ENCODE data around the gene OR4D9.
"Not testable (repeated sequence)": the region's sequence is repeated elsewhere in the genome, so short reads cannot be mapped to it uniquely, and the experiment has no call there.

OR4D9 gene

GRCh38 chr11:59510941-59511589 lies at the start of gene OR4D9:
Gene OR4D9, plus strand, starts transcription at chr11:59511539. Its CDS starts 3,374 bp downstream, at chr11:59514913.
- DNase-seq = no peak

- peak; percentile 2 for DNase-seq
Observed at GRCh38 chr11:59463190-59463641, 48.1 kb upstream of the OR4D9 start.

GRCh38 chr11:59473015-59473414 lies 38.3 kb upstream of the OR4D9 start, which contains the start of gene OR4D10:
Gene OR4D10, plus strand, starts transcription at chr11:59473315. Its CDS starts 4,115 bp downstream, at chr11:59477430.
- no peak for DNase-seq

GRCh38 chr11:59475176-59475575 lies 36.2 kb upstream of the OR4D9 start:
- DNase-seq = no peak

GRCh38 chr11:59479906-59480305 lies 31.4 kb upstream of the OR4D9 start:
- DNase-seq = no peak

GRCh38 chr11:59480359-59480758 lies 31.0 kb upstream of the OR4D9 start:
- DNase-seq = peak; percentile 7

- DNase-seq = no peak
Observed at GRCh38 chr11:59501931-59502330, 9.4 kb upstream of the OR4D9 start.

GRCh38 chr11:59503276-59503675 lies 8.1 kb upstream of the OR4D9 start, which contains the start of gene OR4D11:
Gene OR4D11, plus strand, starts transcription at chr11:59503576. Its CDS starts 0 bp downstream, at chr11:59503576.
- DNase-seq = no peak

- DNase-seq = no peak
Observed at GRCh38 chr11:59511675-59512074, 336 bp downstream of the OR4D9 start.

GRCh38 chr11:59520139-59520538 lies 8.8 kb downstream of the OR4D9 start:
- DNase-seq = not testable (repeated sequence)

- no peak for DNase-seq
Observed at GRCh38 chr11:59520741-59521140, 9.4 kb downstream of the OR4D9 start.

- no peak for DNase-seq
Observed at GRCh38 chr11:59523541-59523940, 12.2 kb downstream of the OR4D9 start.

GRCh38 chr11:59528711-59529110 lies 17.4 kb downstream of the OR4D9 start:
- DNase-seq = peak; percentile 82

GRCh38 chr11:59532620-59533019 lies 21.3 kb downstream of the OR4D9 start:
- DNase-seq = no peak

- no peak for DNase-seq
Observed at GRCh38 chr11:59534676-59535075, 23.3 kb downstream of the OR4D9 start.

GRCh38 chr11:59542142-59542810 lies 30.9 kb downstream of the OR4D9 start:
- DNase-seq = no peak

- not testable (repeated sequence) for DNase-seq
Observed at GRCh38 chr11:59543713-59544112, 32.4 kb downstream of the OR4D9 start.

- no peak for DNase-seq
Observed at GRCh38 chr11:59544869-59545178, 33.5 kb downstream of the OR4D9 start.

GRCh38 chr11:59545179-59546020 lies 34.1 kb downstream of the OR4D9 start:
- no peak for DNase-seq

GRCh38 chr11:59547605-59548308 lies 36.4 kb downstream of the OR4D9 start:
- DNase-seq = not testable (repeated sequence)

GRCh38 chr11:59548309-59548656 lies 36.9 kb downstream of the OR4D9 start:
- no peak for DNase-seq

GRCh38 chr11:59550368-59550841 lies 39.1 kb downstream of the OR4D9 start:
- DNase-seq = peak; percentile 98

Measured in eye (tissue), 1 donor.